ENCODE measurements around the gene TMOD2. TPM values are rescaled to one million over a fixed set of nuclear protein-coding genes. Genes with fewer than 3 reads are reported as not detected.

TMOD2 gene
- total and polyA plus RNA-seq, 7 experiments from 2014 or later, result 1.4 to 17.1 (median 10.7) TPM

Other genes with a start within 250 kb of the TMOD2 start
- 10 to 100 TPM in 2 of 5 experiments, 1 to 10 TPM in 3; 6.4 to 58.3 (median 7.2) TPM for gene DMXL2, start 128.8 kb upstream of the TMOD2 start, total RNA-seq
- gene DMXL2, start 128.8 kb upstream of the TMOD2 start, polyA plus RNA-seq, result 1 to 10 TPM; 1.1 to 2.2 TPM
- gene SCG3, start 70.1 kb upstream of the TMOD2 start, total RNA-seq, result not detected
- gene SCG3, start 70.1 kb upstream of the TMOD2 start, polyA plus RNA-seq, result not detected
- 10 to 100 TPM; 12.5 to 33.8 (median 17.8) TPM for gene LYSMD2, start 13.9 kb upstream of the TMOD2 start, total RNA-seq
- 10 to 100 TPM; 42.2 to 46.8 TPM for gene LYSMD2, start 13.9 kb upstream of the TMOD2 start, polyA plus RNA-seq
- gene TMOD3, start 78.1 kb downstream of the TMOD2 start, total RNA-seq, result 10 to 100 TPM; 46.5 to 75.9 (median 50.4) TPM
- 10 to 100 TPM; 25.5 to 25.6 TPM for gene TMOD3, start 78.1 kb downstream of the TMOD2 start, polyA plus RNA-seq
- gene LEO1, start 220.2 kb downstream of the TMOD2 start, total RNA-seq, result 10 to 100 TPM in 3 of 5 experiments, 1 to 10 TPM in 2; 9.2 to 30.1 (median 19.3) TPM
- 10 to 100 TPM; 16.5 to 33.2 TPM for gene LEO1, start 220.2 kb downstream of the TMOD2 start, polyA plus RNA-seq

Measured in naive thymus-derived CD4-positive, alpha-beta T cell (primary cell).